Ovary (tissue), 9 donors: Measurements from ENCODE around the gene WDR18. TPM values are rescaled to one million over a fixed set of nuclear protein-coding genes. Genes with fewer than 3 reads are reported as not detected.

Experiments
- DNase-seq, 5 donors: peaks; one replicate each; pipeline ENCODE4 v3.0.0-alpha.2; 2019 to 2020
- H3K27ac ChIP-seq, 2 donors: fragments of 200-600 bp; one replicate each; pipeline versions ENCODE4 v1.5.1 to v1.8.0; 2019 to 2022
- H3K27me3 ChIP-seq: fragments of 200-600 bp; one replicate; pipeline ENCODE4 v1.8.0; 2022
- H3K36me3 ChIP-seq: fragments of 200-600 bp; sonication (generic); one replicate; pipeline ENCODE4 v1.5.1; 2019
- H3K4me1 ChIP-seq: one replicate; pipeline ENCODE4 v1.8.1; 2013; ENCODE audit warnings: mild to moderate bottlenecking, moderate library complexity; ENCODE audit not compliant: insufficient read depth
- H3K4me3 ChIP-seq: fragments of 200-600 bp; sonication (generic); one replicate; pipeline ENCODE4 v1.5.1; 2017
- H3K9me3 ChIP-seq, 2 donors: fragments of 200-600 bp in 1 of 2; sonication (generic) in 1 of 2; one replicate each; pipeline versions ENCODE4 v1.5.1 to v1.8.1; 2013 to 2019; ENCODE audit warnings: mild to moderate bottlenecking in 1 of 2, moderate library complexity in 1 of 2
- EP300 ChIP-seq: sonication (generic); formaldehyde crosslinking; IDR thresholded peaks from one replicate; pipeline ENCODE4 v1.6.1; 2017; ENCODE audit warnings: antibody characterized with exemption
- POLR2A ChIP-seq: fragments of 450-650 bp; IDR thresholded peaks from one replicate; pipeline ENCODE4 v1.6.1; 2017; ENCODE audit warnings: antibody characterized with exemption, mild to moderate bottlenecking, moderate library complexity
- WGBS, 3 donors: extraction: QIAGEN DNeasy Blood & Tissue Kit in 1 of 3; methylation state at CpG; one replicate each; pipeline versions ENCODE4 v1.1.5 to v1.1.7; 2013 to 2017; 5-methylcytosine and 5-hydroxymethylcytosine counted together
- intact Hi-C, 4 donors: fragments of 100-400 bp; cut with DNase I; formaldehyde crosslinking; loops; one replicate each; pipeline versions ENCODE4 v1.11.0 to v1.15.1; 2022 to 2023
- polyA plus RNA-seq, 2 donors: library from polyadenylated mRNA; stranded (reverse); fragments of 200-250 nt in 1 of 2; fragments of 350-450 nt in 1 of 2; fragmentation: Illumina TruSeq in 1 of 2; extraction: RNeasy Lipid Tissue Mini Kit (QIAGEN cat#74804) in 1 of 2; gene quantifications; one replicate each; pipeline ENCODE4 v1.2.3, GENCODE V29; 2013 to 2014
- total RNA-seq, 7 donors: library from RNA; depleted of rRNA in 2 of 7; stranded (reverse); fragments of >200 nt in 2 of 7; fragmentation: NEBNext Ultra II Directional in 3 of 7; extraction: Animal tissue kit (Norgen Biotek cat#: 25700) in 3 of 7; gene quantifications; one replicate each; pipeline versions ENCODE4 v1.1.0 to v1.2.4, GENCODE V29; 2016 to 2023
- TF ChIP-seq, protein P1 (sequence below), 3 donors: fragments of 450-650 bp in 2 of 3; fragments of 200-600 bp in 1 of 3; IDR thresholded peaks; one replicate each; pipeline versions ENCODE4 v1.5.1 to v1.8.0; 2016 to 2022; ENCODE audit warnings: antibody characterized with exemption in 3 of 3, mild to moderate bottlenecking in 1 of 3
- donor health status: DM: no; HTN: no; CAD: no; lungs with moderate emphysema.
- donor health status: DM: no; HTN: no; CAD: no.
- donor health status: Bipolar disorder and iron deficiency.
- donor health status: DM: yes; HTN: yes; CAD: no.
- donor health status: DM: no; HTN: no; CAD: no.
- donor health status: DM: yes; HTN: yes; CAD: no.

Gene WDR18
- total and polyA plus RNA-seq, 9 donors = 3.5 to 45.6 (median 24.5) TPM

DNA sequence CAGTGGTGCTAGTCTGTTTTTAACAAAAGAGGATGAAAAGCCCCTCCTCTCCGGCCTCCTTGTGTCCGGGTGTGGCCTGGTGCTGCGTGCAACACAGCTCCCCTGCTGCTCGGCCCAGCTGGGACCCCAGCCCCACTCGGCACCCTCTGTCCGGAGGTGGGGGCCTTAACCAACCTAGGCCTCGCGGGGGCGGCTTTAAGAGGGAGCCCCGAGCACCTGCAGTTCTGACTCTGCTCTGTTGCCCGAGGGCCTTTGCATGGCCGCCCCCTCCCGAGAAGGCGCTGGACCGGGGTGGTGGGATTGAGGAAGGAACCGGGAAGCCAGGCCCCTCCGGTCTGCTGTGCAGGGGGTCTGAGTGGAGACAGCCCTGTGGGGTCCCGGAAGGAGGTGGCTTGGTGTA lies 10.4 kb downstream of the WDR18 start:
- no peaks in the 10 kb centered on the region for H3K9me3 ChIP-seq
- H3K4me1 ChIP-seq = peaks cover 2% of the 10 kb centered on the region
- 90 to 91% (median 91%) methylated on average over 18 of the region's 18 CpGs for WGBS, 3 donors
- H3K4me3 ChIP-seq = no peak overlapping the region
- TF ChIP-seq, protein P1, sequence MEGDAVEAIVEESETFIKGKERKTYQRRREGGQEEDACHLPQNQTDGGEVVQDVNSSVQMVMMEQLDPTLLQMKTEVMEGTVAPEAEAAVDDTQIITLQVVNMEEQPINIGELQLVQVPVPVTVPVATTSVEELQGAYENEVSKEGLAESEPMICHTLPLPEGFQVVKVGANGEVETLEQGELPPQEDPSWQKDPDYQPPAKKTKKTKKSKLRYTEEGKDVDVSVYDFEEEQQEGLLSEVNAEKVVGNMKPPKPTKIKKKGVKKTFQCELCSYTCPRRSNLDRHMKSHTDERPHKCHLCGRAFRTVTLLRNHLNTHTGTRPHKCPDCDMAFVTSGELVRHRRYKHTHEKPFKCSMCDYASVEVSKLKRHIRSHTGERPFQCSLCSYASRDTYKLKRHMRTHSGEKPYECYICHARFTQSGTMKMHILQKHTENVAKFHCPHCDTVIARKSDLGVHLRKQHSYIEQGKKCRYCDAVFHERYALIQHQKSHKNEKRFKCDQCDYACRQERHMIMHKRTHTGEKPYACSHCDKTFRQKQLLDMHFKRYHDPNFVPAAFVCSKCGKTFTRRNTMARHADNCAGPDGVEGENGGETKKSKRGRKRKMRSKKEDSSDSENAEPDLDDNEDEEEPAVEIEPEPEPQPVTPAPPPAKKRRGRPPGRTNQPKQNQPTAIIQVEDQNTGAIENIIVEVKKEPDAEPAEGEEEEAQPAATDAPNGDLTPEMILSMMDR (IDR thresholded peaks at IDR 0.05) = no peak
- no peak for TF ChIP-seq POLR2A
- no peak for TF ChIP-seq EP300
- H3K27ac ChIP-seq = no peak overlapping the region
- H3K27me3 ChIP-seq = peaks cover 10% of the 10 kb centered on the region
- H3K36me3 ChIP-seq = no peaks in the 10 kb centered on the region
- DNase-seq = no peak
- intact Hi-C loops = loop anchor here in 1 of 4 donors (10.0 kb wide), 1 partner anchor 220 kb away; no protein-coding TSS in a partner anchor

DNA sequence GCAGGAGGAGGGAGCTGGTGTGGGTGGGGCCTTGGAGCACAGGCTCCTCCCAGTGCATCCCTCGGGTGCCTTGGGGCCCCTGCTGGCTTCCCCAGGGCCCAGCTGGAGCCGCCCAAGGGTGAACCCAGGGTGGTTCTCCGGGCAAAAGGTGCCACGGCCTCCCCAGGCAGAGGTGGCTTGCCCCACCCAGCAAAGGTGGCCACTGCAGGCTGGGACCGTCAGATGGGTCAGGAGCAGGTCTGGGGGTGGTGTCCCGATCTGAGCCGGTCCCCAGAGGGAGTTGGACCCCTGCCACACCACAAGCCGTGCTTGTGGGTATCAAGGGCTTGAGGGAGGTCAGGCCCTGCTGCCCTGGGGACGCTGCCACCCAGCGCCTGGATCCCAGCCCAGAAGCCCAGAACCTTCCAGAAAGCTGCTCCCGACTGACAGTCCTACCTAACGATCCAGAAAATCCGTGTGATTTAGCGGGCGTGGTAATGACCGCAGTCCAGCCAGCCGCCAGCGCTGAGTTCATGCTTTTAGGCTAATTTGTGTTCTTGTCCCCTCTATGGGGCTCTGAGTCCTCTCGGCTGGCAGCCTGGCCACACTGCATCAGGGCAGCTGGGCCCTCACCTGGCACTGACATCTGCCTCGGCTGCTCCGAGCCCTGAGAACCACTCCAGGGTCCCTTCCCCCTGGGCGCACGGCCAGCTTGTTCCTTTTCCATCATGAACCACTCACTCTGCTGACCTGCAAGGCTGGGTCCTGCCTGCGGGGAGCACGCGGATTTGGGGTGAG lies 11.1 kb downstream of the WDR18 start:
- no peak overlapping the region for H3K4me3 ChIP-seq
- no peak for DNase-seq
- H3K4me1 ChIP-seq = peaks cover 2% of the 10 kb centered on the region
- no peaks in the 10 kb centered on the region for H3K9me3 ChIP-seq
- no peaks in the 10 kb centered on the region for H3K36me3 ChIP-seq
- peaks cover 13% of the 10 kb centered on the region for H3K27me3 ChIP-seq
- WGBS, 3 donors = 78 to 81% (median 79%) methylated on average over 25 to 26 of the region's 26 CpGs
- intact Hi-C loops = loop anchor here in 1 of 4 donors (10.0 kb wide), 1 partner anchor 220 kb away; no protein-coding TSS in a partner anchor
- TF ChIP-seq, protein P1 (IDR thresholded peaks at IDR 0.05) = no peak
- no peak for TF ChIP-seq POLR2A
- H3K27ac ChIP-seq = no peak overlapping the region

DNA sequence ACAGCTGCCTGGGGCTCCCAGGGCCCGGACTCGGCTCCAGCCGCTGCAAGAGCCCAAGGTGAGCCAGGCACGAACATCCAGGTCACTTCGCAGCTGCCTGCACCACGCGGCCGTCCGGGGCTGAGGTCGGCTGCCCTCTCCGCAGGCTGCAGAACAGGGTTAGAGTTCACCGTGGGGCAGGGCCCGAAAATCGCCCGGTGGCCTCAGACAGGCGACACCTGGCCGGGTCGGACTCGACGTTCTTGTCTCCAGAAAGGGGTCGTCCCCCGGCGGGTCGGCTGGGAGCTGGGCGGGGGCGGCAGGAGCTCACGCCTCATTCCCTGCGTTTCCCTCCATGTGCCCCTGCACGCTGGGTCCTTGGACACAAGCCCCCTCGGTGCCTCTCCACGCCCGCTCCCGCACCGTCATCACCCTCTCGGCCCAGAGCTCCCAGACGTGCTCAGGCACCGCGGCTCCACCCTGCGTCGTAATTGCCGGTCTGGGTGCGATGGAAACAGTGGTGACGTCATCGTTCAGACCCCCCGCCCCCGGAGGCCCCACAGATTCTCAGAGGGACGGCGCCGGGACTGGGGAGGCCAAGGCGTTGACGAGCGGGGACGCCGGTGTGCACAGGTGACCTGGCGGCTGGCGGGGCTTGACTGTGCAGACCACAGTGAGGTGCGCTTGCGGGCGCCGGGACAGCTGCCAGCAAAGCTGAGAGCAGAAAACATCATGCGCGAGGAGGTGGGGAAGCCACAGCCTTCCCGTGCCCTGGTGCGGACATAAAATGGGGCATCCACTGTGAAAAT lies 12.1 kb downstream of the WDR18 start:
- Histone ChIP-seq H3K4me3 (no peak overlapping the region), H3K27ac (no peak overlapping the region), H3K9me3 (no peaks in the 10 kb centered on the region), H3K27me3 (peaks cover 13% of the 10 kb centered on the region), H3K4me1 (peaks cover 2% of the 10 kb centered on the region), H3K36me3 (no peaks in the 10 kb centered on the region)
- TF ChIP-seq, protein P1 (IDR thresholded peaks at IDR 0.05) = no peak
- no peak for TF ChIP-seq EP300
- no peak for TF ChIP-seq POLR2A
- DNase-seq = peak in 2 of 5 donors; percentile 64 to 67
- intact Hi-C loops = loop anchor here in 1 of 4 donors (10.0 kb wide), 1 partner anchor 221 kb away; no protein-coding TSS in a partner anchor
- WGBS, 3 donors = 3 to 7% (median 5%) methylated on average over 45 to 64 of the region's 64 CpGs

DNA sequence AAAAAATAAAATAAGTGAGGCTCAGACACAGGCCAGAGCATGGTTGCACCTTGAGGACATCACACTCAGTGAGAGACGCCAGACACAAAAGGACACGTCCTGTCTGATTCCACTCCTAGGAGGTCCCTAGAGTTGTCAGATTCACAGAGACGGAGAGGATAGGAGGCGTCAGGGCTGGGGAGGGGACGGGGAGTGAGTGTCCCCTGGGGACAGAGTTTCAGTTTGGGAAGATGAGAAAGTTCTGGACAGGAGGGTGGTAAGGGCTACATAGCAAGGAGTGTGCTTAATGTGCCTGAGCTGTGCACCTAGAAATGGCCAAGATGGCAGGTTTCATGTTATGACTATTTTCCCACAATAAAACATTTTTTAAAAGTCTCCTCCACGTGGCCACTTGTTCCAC lies 13.9 kb downstream of the WDR18 start:
- H3K4me3 ChIP-seq = no peak overlapping the region
- peaks cover 2% of the 10 kb centered on the region for H3K4me1 ChIP-seq
- TF ChIP-seq POLR2A (no peak), EP300 (no peak)
- TF ChIP-seq, protein P1 (IDR thresholded peaks at IDR 0.05) = no peak
- no peaks in the 10 kb centered on the region for H3K9me3 ChIP-seq
- no peak for DNase-seq
- no peak overlapping the region for H3K27ac ChIP-seq
- intact Hi-C loops = loop anchor here in 1 of 4 donors (10.0 kb wide), 1 partner anchor 223 kb away; no protein-coding TSS in a partner anchor
- peaks cover 13% of the 10 kb centered on the region for H3K27me3 ChIP-seq
- no peaks in the 10 kb centered on the region for H3K36me3 ChIP-seq
- WGBS, 3 donors = 11 to 19% (median 15%) methylated on average over 6 of the region's 6 CpGs
